Smooth muscle cell of bladder (primary cell): ENCODE data around the gene REXO2. TPM values are rescaled to one million over a fixed set of nuclear protein-coding genes. Genes with fewer than 3 reads are reported as not detected.

Source experiments
- total RNA-seq: library from RNA; depleted of rRNA; stranded (reverse); fragments of >200 nt; gene quantifications from 2 replicates; pipeline ENCODE4 v1.2.3, GENCODE V29; 2014

The REXO2 gene
- 376 and 603 TPM in 2 replicates for total RNA-seq

DNA sequence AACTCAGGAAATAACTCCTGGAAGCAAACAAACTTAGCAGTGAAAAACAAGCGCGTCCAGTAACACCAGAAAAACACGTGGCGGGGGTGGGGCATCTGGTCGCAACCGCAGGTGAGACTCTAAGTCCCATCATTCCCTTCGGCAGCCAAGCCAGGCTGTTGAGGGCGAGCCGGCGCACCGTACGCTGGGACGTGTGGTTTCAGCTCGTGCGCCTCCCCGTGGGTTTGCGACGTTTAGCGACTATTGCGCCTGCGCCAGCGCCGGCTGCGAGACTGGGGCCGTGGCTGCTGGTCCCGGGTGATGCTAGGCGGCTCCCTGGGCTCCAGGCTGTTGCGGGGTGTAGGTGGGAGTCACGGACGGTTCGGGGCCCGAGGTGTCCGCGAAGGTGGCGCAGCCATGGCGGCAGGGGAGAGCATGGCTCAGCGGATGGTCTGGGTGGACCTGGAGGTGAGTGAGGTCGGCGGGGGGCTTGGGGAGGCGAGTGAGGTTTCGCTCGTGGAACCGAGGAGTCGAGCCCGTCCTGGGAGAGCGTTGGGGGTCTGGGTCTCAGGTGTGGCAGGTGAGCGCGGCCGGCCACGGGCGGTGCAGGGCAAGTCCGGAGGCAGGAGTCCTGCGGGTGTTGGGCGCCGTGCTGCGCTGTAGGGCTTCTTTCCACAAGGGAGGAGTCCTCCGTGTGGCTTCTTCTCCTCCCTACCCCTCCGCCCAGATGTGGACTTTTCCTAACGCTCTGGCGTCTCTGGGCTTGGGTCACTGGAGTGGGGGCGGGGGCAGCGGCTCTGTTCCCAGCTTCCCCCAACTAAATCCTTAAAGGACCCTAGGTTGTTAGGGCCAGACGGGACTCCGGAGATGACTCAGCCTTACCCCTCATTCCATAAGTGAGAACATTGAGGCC, at the start of gene REXO2:
Gene REXO2, plus strand, starts transcription at position 239 of the 892 bp plus-strand sequence. Its CDS starts 62 bp downstream, at position 301.

GRCh38 chr11:114400216-114400914, 38.9 kb upstream of the REXO2 start, which contains the start of the genes C11orf71 and RBM7:
Gene C11orf71 (minus strand): TSS chr11:114400511. CDS start chr11:114400331, 180 bp downstream.
Gene RBM7 (plus strand): TSS chr11:114400666. CDS start chr11:114400672, 6 bp downstream.

Other genes with a start within 250 kb of the REXO2 start
- 1,567 and 1,637 TPM in 2 replicates for gene NNMT, start 143.1 kb upstream of the REXO2 start, total RNA-seq
- 5.1 and 6.5 TPM in 2 replicates for gene C11orf71, start 39.0 kb upstream of the REXO2 start, total RNA-seq
- 66.6 and 78.1 TPM in 2 replicates for gene RBM7, start 38.8 kb upstream of the REXO2 start, total RNA-seq
- 0.09 TPM in 1 of 2 replicates, not detected in the other for gene NXPE1, start 120.4 kb downstream of the REXO2 start, total RNA-seq
- not detected in 2 replicates for gene NXPE4, start 156.3 kb downstream of the REXO2 start, total RNA-seq
- 0.14 and 1.1 TPM in 2 replicates for gene NXPE2, start 239.1 kb downstream of the REXO2 start, total RNA-seq